ENCODE measurements around the gene MFSD2A. TPM values are rescaled to one million over a fixed set of nuclear protein-coding genes. Genes with fewer than 3 reads are reported as not detected.
A peak's percentile ranks its signal among the peaks of the same experiment; 100 is the strongest.

The MFSD2A gene
- total and polyA plus RNA-seq, 9 of the 15 experiments (the other 6 are each of a cell fraction or from before 2014, with no cell fraction given), result 0.06 to 0.40 (median 0.15) TPM; not detected in 4

GRCh38 chr1:39915499-39916129, 39.3 kb upstream of the MFSD2A start:
- 11% methylated on average over 5 of the region's 6 CpGs for WGBS (ENCODE audit: insufficient coverage, low coverage, missing lambda C conversion rate)

DNA sequence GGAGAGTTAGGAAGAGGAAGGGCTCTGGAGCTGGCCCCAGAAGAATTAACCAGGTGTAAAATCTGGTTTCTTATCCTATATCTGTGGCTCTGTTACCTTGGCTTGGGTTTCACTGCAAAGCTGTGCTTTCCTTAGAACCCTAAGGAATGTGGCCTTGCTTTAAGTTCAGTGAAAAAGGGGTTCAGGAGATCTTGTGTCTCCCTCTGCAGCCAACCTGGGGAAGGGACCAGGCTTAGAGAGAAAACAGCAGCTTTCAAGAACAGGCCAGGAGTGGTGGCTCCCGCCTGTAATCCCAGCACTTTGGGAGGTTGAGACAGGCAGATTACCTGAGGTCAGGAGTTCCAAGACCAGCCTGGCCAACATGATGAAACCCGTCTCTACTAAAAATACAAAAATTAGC, 37.1 kb upstream of the MFSD2A start:
- H3K27me3 ChIP-seq (ENCODE audit: control insufficient read depth in 2 of 2, insufficient read depth in 2 of 2, low read length in 2 of 2), result peaks cover 13 to 18% of the 10 kb centered on the region in 2 experiments; a peak in 4 of 5 replicates
- DNase-seq (ENCODE audit: extremely low read depth in 1 of 4, low spot score in 3 of 4), result no peak
- H3K4me1 ChIP-seq (replicated peaks in 1 of 2; ENCODE audit: control insufficient read depth in 2 of 2, insufficient read depth in 2 of 2, low read length in 2 of 2), result peaks cover 0 to 5% of the 10 kb centered on the region in 2 experiments; a peak in 4 of 5 replicates
- no TSS peak for BruUV-seq (replicated peaks)
- ATAC-seq, result peak; percentile 46; the same call in 1 of the 3 replicates
- FAIRE-seq, result no peak
- no peak overlapping the region for H3K27ac ChIP-seq (ENCODE audit: extremely low read depth, low read depth, low read length)
- no peaks in the 10 kb centered on the region for H3K9me1 ChIP-seq (ENCODE audit: control insufficient read depth, insufficient read depth, low read length)
- H4K20me1 ChIP-seq (replicated peaks; ENCODE audit: control insufficient read depth, insufficient read depth, low read length), result no peaks in the 10 kb centered on the region
- intact Hi-C loops (cut with micrococcal nuclease) (loop anchor here (5.0 kb wide), 1 partner anchor 101 kb away; no protein-coding TSS in a partner anchor), in situ Hi-C loops (cut with MboI) (loop anchor here (5.0 kb wide), 1 partner anchor 114 kb away; no protein-coding TSS in a partner anchor)
- H3K4me3 ChIP-seq, result no peak overlapping the region
- no peaks in the 10 kb centered on the region for H3K36me3 ChIP-seq (ENCODE audit: control insufficient read depth, insufficient read depth, low read length)
- POLR2A ChIA-PET, result interaction anchor here (0.8 to 1.5 kb wide), 2 partner anchors 16 to 24 kb away, joined by 3 to 7 read pairs; no protein-coding TSS in a partner anchor
- H3K9ac ChIP-seq (ENCODE audit: insufficient read depth in 1 of 2, low read depth in 2 of 2, low read length in 2 of 2), result no peak overlapping the region
- no peak overlapping the region for H3K4me2 ChIP-seq (ENCODE audit: insufficient read depth, low read length)
- 10% methylated on average over 2 of the region's 2 CpGs for WGBS (ENCODE audit: insufficient coverage, low coverage, missing lambda C conversion rate)
- no peak overlapping the region for H2AFZ ChIP-seq (ENCODE audit: low read depth, low read length)
- no peaks in the 10 kb centered on the region for H3K9me3 ChIP-seq (replicated peaks; ENCODE audit: control insufficient read depth, insufficient read depth, low read depth, low read length)
- CTCF ChIA-PET (ENCODE audit: low intra/inter-chr PET ratio), result interaction anchor here (1.2 to 3.5 kb wide), 3 partner anchors 57 to 216 kb away, joined by 3 to 34 read pairs (median 5); no protein-coding TSS in a partner anchor
- H3K79me2 ChIP-seq (ENCODE audit: control insufficient read depth, insufficient read depth, low read length), result no peaks in the 10 kb centered on the region
- TF ChIP-seq TEAD1 (CRISPR knock-in tag; IDR thresholded peaks at IDR 0.05) (0 out of 4 replicates have a peak, but pooled peaks of 1 of the 2 experiments have one; percentile 23), STAG1 (CRISPR knock-in tag; IDR thresholded peaks at IDR 0.05; ENCODE audit: borderline replicate concordance) (peak; percentile 21; the same call in 1 of the 2 replicates), ESRRA (IDR thresholded peaks at IDR 0.05; ENCODE audit: borderline replicate concordance, low read depth) (no peak), TFE3 (CRISPR knock-in tag; IDR thresholded peaks at IDR 0.05) (no peak), RUNX1 (IDR thresholded peaks at IDR 0.05; ENCODE audit: low read depth) (no peak), MIER1 (IDR thresholded peaks at IDR 0.05; ENCODE audit: low read depth) (no peak)

More at GRCh38 chr1:39915499-39916129, 39.3 kb upstream of the MFSD2A start:
- ATAC-seq (no peak), DNase-seq (ENCODE audit: extremely low read depth in 1 of 4, low spot score in 3 of 4) (no peak), FAIRE-seq (no peak)
- Histone ChIP-seq H3K4me3 (no peak overlapping the region), H3K4me1 (replicated peaks in 1 of 2; ENCODE audit: control insufficient read depth in 2 of 2, insufficient read depth in 2 of 2, low read length in 2 of 2) (no peaks in the 10 kb centered on the region; a peak in 3 of 5 replicates), H3K9ac (ENCODE audit: insufficient read depth in 1 of 2, low read depth in 2 of 2, low read length in 2 of 2) (no peak overlapping the region), H3K9me1 (ENCODE audit: control insufficient read depth, insufficient read depth, low read length) (no peaks in the 10 kb centered on the region), H3K27me3 (ENCODE audit: control insufficient read depth in 2 of 2, insufficient read depth in 2 of 2, low read length in 2 of 2) (peaks cover 0 to 4% of the 10 kb centered on the region in 2 experiments; a peak in 2 of 5 replicates), H2AFZ (ENCODE audit: low read depth, low read length) (no peak overlapping the region), H3K79me2 (ENCODE audit: control insufficient read depth, insufficient read depth, low read length) (no peaks in the 10 kb centered on the region), H3K9me3 (replicated peaks; ENCODE audit: control insufficient read depth, insufficient read depth, low read depth, low read length) (no peaks in the 10 kb centered on the region), H4K20me1 (replicated peaks; ENCODE audit: control insufficient read depth, insufficient read depth, low read length) (no peaks in the 10 kb centered on the region), H3K27ac (ENCODE audit: extremely low read depth, low read depth, low read length) (no peak overlapping the region), H3K4me2 (ENCODE audit: insufficient read depth, low read length) (no peak overlapping the region), H3K36me3 (ENCODE audit: control insufficient read depth, insufficient read depth, low read length) (no peaks in the 10 kb centered on the region)
- no TSS peak for BruUV-seq (replicated peaks)
- CTCF ChIA-PET (ENCODE audit: low intra/inter-chr PET ratio), result no interaction called here
- intact Hi-C loops (cut with micrococcal nuclease), result loop anchor here (5.0 kb wide), 1 partner anchor 98 kb away; no protein-coding TSS in a partner anchor
- in situ Hi-C loops (cut with MboI), result loop anchor here (5.0 kb wide), 1 partner anchor 117 kb away; no protein-coding TSS in a partner anchor
- POLR2A ChIA-PET, result interaction anchor here (0.6 to 0.8 kb wide), 4 partner anchors 14 to 150 kb away, joined by 3 to 6 read pairs (median 4); partner anchors contain the start of genes CAP1 and MYCL
- TF ChIP-seq SIX5 (IDR thresholded peaks at IDR 0.05; ENCODE audit: borderline replicate concordance in 1 of 2, insufficient read depth in 1 of 2, low read depth in 1 of 2, low read length in 2 of 2) (no peak), IFI16 (CRISPR knock-in tag; IDR thresholded peaks at IDR 0.05) (no peak), DPF2 (IDR thresholded peaks at IDR 0.05) (0 out of 2 replicates have a peak, but pooled peaks have one; percentile 11)

Data from K562 (cell line).